Cerebellar cortex (tissue), 1 donor: Measurements from ENCODE around the gene PDGFD.

Experiments used
- DNase-seq: peaks from one replicate; pipeline ENCODE4 v3.0.0-alpha.2; 2015; ENCODE audit warnings: low spot score

PDGFD gene

GRCh38 chr11:103887001-103887658 is 276.8 kb downstream of the PDGFD start:
- DNase-seq, result no peak

- DNase-seq, result no peak
Observed at GRCh38 chr11:103883856-103884255, 280.1 kb downstream of the PDGFD start.

DNA sequence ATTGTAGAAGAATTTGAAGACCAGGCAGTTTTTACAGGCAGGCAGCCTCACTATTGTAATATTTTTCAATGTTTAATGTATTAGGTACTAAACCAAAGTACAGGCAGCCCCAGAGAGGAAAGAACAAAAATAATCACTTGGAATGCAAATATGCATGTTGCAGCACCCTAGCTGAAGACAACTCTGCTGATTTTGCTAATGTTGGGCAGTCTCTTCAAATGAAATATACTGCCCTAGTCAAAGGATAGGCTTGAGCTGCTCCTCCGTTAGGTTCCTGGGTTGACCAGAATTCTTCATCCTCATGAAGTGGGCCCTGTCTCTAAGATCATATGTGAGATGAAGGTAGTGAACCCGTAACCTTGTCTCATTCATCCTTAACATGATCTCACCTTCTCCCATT is 280.7 kb downstream of the PDGFD start:
- DNase-seq, result no peak

DNA sequence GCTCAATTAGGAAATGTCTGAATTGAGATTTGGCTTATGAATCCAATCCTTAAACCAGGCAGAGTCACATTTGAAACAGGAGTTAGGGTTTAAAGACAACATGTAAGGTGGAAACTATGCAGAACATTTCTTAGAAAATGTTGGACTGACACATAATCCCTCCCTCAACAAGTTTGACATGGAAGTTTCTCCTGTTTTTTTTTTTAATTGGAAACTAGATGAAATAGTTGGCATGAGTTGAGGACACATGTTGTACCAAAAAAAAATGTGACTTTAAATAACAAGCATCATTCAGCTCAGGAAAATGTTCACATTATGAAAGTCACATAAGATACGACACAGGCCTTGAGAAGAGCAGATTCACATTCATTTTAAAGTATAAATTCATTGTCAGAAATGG is 282.4 kb downstream of the PDGFD start:
- DNase-seq, result no peak

GRCh38 chr11:103880968-103881367 is 283.0 kb downstream of the PDGFD start:
- DNase-seq, result no peak

GRCh38 chr11:103878646-103879045 is 285.3 kb downstream of the PDGFD start:
- no peak for DNase-seq

DNA sequence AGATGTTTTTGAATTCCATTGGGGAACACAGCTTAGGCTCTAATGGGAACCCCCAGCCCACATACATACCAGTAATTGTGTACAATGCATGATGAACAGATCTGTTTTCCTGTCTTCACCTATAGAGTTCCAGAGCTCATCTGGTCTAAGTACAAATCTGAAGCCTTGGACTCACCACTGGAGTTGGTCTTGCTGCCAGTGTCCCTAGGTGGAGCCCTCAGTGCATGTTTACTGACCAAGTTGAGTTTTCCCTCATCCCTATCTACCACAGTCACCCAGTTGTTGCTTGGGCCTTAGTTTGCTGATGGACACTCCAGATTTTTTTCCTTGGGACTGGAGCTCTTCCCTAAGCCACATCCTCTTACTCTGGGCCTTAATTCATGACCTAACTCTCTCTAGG is 286.7 kb downstream of the PDGFD start:
- DNase-seq, result no peak

DNA sequence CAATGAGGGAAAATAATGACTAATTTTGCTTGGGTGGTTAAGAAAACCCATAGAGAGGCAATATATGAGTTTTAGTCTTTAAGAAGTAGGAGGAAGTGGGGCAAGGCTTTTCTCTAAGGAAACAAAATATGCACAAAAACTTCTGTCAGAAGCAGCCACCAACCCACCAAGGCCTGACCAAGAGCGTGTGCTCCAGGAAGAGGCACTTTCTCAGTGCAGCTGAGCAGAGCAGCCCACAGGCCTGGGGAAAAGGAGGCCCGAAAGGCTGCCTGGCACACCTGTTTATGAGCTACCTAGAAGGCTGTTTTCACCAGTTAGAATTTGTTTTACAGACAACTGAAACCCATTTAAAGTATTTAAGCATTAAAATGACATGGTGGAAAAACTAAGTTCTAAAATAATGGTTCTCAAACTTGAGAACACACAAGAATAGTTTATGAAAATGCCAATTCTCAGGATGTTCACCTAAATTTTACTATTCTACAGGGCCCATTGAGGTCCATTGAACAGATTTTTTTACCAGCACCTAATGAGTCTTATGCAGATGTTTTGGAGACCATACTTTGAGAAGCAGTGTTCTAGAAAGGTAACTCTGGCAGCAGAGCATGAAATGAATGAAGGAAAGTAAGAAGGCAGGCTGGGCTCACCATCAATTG is 288.0 kb downstream of the PDGFD start:
- DNase-seq, result no peak

DNA sequence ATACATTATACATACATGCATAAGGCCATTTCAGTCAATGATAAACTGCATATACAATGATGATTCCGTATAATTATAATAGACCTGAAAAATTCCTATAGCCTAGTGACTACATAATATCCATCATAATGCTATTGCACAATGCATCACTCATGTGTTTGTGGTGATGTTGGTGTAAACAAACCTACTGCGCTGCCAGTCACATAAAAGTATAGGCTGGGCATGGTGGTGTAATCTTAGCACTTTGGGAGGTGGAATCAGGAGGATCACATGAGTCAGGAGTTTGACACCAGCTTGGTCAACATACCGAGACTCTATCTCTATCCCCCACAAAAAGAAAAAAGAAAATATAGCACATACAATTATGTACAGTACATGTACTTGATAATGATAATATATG is 291.2 kb downstream of the PDGFD start:
- DNase-seq, result no peak

DNA sequence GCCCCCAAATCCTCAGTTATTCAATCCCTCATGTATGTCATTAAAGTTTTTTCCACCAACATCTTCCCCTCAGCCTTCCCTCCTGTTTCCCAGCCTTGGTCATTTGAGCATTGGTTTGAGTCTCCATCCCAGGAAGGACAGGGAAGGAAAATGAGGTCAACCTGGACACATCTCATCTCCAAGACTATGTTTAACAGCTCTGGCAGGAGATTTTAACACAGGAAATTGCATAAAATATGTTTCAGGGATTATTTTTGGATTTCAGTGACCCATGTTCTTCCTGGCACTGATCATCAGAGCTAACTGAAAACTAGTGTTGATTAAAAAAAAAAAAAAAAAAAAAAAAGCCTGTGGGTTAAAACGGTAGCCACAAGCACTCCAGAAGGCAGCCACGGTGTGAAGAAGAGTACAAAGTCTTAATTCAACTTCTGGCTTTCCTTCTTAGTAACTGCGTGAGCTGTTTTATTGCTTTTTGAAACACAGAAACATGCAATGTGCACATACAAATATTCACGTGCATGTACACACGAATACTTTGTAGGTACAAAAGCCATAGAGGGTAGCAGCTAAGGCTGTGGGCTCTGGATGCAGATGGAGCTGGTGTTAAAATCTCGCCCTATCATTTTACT is 291.9 kb downstream of the PDGFD start:
- no peak for DNase-seq

DNA sequence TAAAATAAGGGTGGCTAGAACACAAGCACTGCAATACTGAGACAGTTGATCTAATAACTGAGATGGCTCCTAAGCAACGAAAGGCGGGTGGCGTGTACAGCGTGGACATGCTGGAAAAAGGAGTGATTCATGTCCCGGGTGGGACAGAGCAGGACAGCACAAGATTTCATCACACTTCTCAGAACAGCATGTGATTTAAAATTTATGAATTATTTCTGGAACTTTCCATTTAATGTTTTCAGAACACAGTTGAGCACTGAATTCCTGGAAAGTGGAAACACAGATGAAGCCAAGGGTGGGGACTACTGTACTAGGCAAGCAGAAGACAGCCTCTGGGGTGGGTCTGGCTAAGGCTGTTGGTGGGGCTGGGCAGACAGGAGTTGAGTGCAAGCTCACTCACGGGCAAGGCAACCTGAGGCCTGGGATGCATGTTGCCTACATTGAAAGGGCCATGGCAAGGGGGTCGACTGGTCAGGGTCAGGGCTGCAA is 293.1 kb downstream of the PDGFD start:
- DNase-seq, result no peak

- DNase-seq, result no peak
Observed at GRCh38 chr11:103867481-103867880, 296.5 kb downstream of the PDGFD start.

- DNase-seq, result no peak
Observed at GRCh38 chr11:103863497-103863896, 300.4 kb downstream of the PDGFD start.

DNA sequence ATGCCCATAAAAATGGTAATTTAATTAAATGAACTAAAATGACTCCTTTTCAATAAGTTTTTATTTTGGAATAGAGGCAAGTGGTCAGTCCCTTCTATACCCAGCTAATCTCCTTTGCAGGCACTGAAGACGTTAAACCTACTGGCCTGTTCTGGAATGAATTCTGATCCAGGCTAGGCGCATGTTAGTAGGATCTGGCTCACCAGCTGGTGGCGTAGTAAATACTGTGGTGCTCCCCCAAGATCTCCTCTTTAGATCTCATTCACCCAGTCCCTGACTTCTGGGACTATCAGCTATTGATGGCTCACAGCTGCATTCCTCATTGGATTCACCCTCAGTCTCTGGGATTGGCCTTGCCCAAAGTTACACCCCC is 301.2 kb downstream of the PDGFD start:
- no peak for DNase-seq

DNA sequence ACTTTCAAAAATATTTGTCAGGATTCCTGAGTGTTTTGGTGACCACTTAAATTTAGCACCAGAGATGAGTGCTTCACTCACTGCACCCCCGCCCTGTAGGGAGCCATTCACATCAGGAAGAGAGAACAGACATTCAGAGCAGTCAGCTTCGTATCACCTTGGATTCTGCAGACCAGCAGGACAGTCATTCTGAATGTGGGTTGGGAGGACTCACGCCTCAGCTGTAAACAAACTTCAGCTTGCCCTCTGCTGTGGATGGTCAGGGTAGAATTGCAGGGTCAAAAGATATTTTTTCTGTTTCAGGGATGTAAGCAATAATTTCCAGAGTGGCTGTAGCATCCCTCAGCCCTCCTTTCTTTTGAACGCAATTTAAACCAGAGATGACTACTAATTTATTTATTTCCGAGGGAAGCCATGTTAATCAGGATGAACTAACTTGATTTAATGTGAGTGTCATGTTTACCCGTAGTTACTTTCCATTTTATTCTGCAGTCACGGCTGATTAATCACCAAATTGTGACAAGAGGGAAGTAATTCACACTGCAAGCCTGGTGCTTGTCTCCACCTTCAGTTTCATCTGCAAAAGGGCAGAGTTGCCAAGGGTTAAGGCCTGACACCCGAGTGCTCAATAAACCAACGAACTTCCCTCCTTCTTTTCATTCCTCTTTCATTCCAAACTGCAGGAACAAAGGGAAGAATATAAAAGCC is 301.7 kb downstream of the PDGFD start:
- DNase-seq, result no peak
